Measurements from ENCODE around the gene ZNRF1. TPM values are rescaled to one million over a fixed set of nuclear protein-coding genes. Genes with fewer than 3 reads are reported as not detected.

ZNRF1 gene
- total RNA-seq, 3 donors from 2014 or later: 29.9 to 42.7 (median 39.3) TPM

- no peak overlapping the region for H3K4me3 ChIP-seq
- no peak for TF ChIP-seq CTCF (IDR thresholded peaks at IDR 0.05)
- peaks cover 17% of the 10 kb centered on the region for H3K4me1 ChIP-seq (ENCODE audit: low read depth)
- no peaks in the 10 kb centered on the region for H3K9me3 ChIP-seq
- intact Hi-C loops (cut with DNase I, micrococcal nuclease): no loop called here
- no peaks in the 10 kb centered on the region for H3K36me3 ChIP-seq (ENCODE audit: low read depth)
- DNase-seq: peak in 1 of 3 donors; percentile 14
- ATAC-seq: no peak
Measured at GRCh38 chr16:75095204-75095621, 96.4 kb downstream of the ZNRF1 start.

- peak in 2 of 3 donors; percentile 41 to 56 for DNase-seq
- Histone ChIP-seq H3K36me3 (ENCODE audit: low read depth) (no peaks in the 10 kb centered on the region), H3K4me3 (no peak overlapping the region), H3K9me3 (no peaks in the 10 kb centered on the region), H3K4me1 (ENCODE audit: low read depth) (peaks cover 13% of the 10 kb centered on the region)
- TF ChIP-seq CTCF (IDR thresholded peaks at IDR 0.05): no peak
- ATAC-seq: peak; percentile 45
- intact Hi-C loops (cut with DNase I, micrococcal nuclease): no loop called here
Measured at GRCh38 chr16:75096656-75097055, 97.8 kb downstream of the ZNRF1 start.

GRCh38 chr16:75097191-75097761 is 98.5 kb downstream of the ZNRF1 start:
- intact Hi-C loops (cut with DNase I, micrococcal nuclease): no loop called here
- no peaks in the 10 kb centered on the region for H3K36me3 ChIP-seq (ENCODE audit: low read depth)

GRCh38 chr16:75097941-75098901 is 99.4 kb downstream of the ZNRF1 start:
- Histone ChIP-seq H3K4me3 (no peak overlapping the region), H3K4me1 (ENCODE audit: low read depth) (peaks cover 8% of the 10 kb centered on the region), H3K9me3 (no peaks in the 10 kb centered on the region), H3K36me3 (ENCODE audit: low read depth) (no peaks in the 10 kb centered on the region)
- ATAC-seq: peak; percentile 43
- DNase-seq: no peak
- TF ChIP-seq CTCF (IDR thresholded peaks at IDR 0.05): no peak
- intact Hi-C loops (cut with DNase I, micrococcal nuclease): no loop called here

More at GRCh38 chr16:75097191-75097761, 98.5 kb downstream of the ZNRF1 start:
- no peak for TF ChIP-seq CTCF (IDR thresholded peaks at IDR 0.05)
- no peak for ATAC-seq
- Histone ChIP-seq H3K4me1 (ENCODE audit: low read depth) (peaks cover 13% of the 10 kb centered on the region), H3K4me3 (no peak overlapping the region), H3K9me3 (no peaks in the 10 kb centered on the region)
- no peak for DNase-seq

GRCh38 chr16:75099075-75099667 is 100.3 kb downstream of the ZNRF1 start:
- DNase-seq (peak in 1 of 3 donors; percentile 22), ATAC-seq (no peak)
- TF ChIP-seq CTCF (IDR thresholded peaks at IDR 0.05): no peak
- intact Hi-C loops (cut with DNase I, micrococcal nuclease): no loop called here
- Histone ChIP-seq H3K36me3 (ENCODE audit: low read depth) (no peaks in the 10 kb centered on the region), H3K9me3 (no peaks in the 10 kb centered on the region), H3K4me1 (ENCODE audit: low read depth) (peaks cover 7% of the 10 kb centered on the region), H3K4me3 (no peak overlapping the region)
